ENCODE data around the gene NWD2.
"Not testable (repeated sequence)": the region's sequence is repeated elsewhere in the genome, so short reads cannot be mapped to it uniquely, and the experiment has no call there.

Gene NWD2

GRCh38 chr4:37400241-37400881 is 155.8 kb downstream of the NWD2 start:
- no peak for ATAC-seq

GRCh38 chr4:37407938-37408826 is 163.6 kb downstream of the NWD2 start:
- not testable (repeated sequence) for ATAC-seq

GRCh38 chr4:37413612-37414011 is 169.1 kb downstream of the NWD2 start:
- not testable (repeated sequence) for ATAC-seq

GRCh38 chr4:37415845-37416369 is 171.4 kb downstream of the NWD2 start:
- no peak for ATAC-seq

- ATAC-seq = no peak
Measured at GRCh38 chr4:37421614-37422013, 177.1 kb downstream of the NWD2 start.

GRCh38 chr4:37422102-37422501 is 177.6 kb downstream of the NWD2 start:
- no peak for ATAC-seq

- ATAC-seq = no peak
Measured at GRCh38 chr4:37422638-37423037, 178.1 kb downstream of the NWD2 start.

GRCh38 chr4:37423310-37423709 is 178.8 kb downstream of the NWD2 start:
- ATAC-seq = no peak

GRCh38 chr4:37424753-37425152 is 180.2 kb downstream of the NWD2 start:
- ATAC-seq = no peak

- ATAC-seq = no peak
Measured at GRCh38 chr4:37425857-37426256, 181.3 kb downstream of the NWD2 start.

- ATAC-seq = no peak
Measured at GRCh38 chr4:37427193-37427592, 182.7 kb downstream of the NWD2 start.

- no peak for ATAC-seq
Measured at GRCh38 chr4:37429906-37430305, 185.4 kb downstream of the NWD2 start.

- ATAC-seq = no peak
Measured at GRCh38 chr4:37430718-37431416, 186.3 kb downstream of the NWD2 start.

- no peak for ATAC-seq
Measured at GRCh38 chr4:37431417-37431743, 186.8 kb downstream of the NWD2 start.

GRCh38 chr4:37434469-37434868 is 189.9 kb downstream of the NWD2 start:
- ATAC-seq = no peak

- ATAC-seq = no peak
Measured at GRCh38 chr4:37436546-37436945, 192.0 kb downstream of the NWD2 start.

- ATAC-seq = no peak
Measured at GRCh38 chr4:37437163-37437562, 192.6 kb downstream of the NWD2 start.

- ATAC-seq = no peak
Measured at GRCh38 chr4:37438564-37439279, 194.2 kb downstream of the NWD2 start.

GRCh38 chr4:37439809-37440474 is 195.4 kb downstream of the NWD2 start:
- ATAC-seq = no peak

GRCh38 chr4:37440501-37440900 is 196.0 kb downstream of the NWD2 start:
- no peak for ATAC-seq

GRCh38 chr4:37441231-37442061 is 196.9 kb downstream of the NWD2 start:
- no peak for ATAC-seq

- ATAC-seq = no peak
Measured at GRCh38 chr4:37442062-37442323, 197.4 kb downstream of the NWD2 start.

Measured in activated CD4-positive, CD25-positive, alpha-beta regulatory T cell treated with anti-CD3 and anti-CD28 coated beads, Interleukin-2, amount 50 U/mL, for 24 hours (primary cell).